ENCODE data around the gene CHN1.

CHN1 gene

DNA sequence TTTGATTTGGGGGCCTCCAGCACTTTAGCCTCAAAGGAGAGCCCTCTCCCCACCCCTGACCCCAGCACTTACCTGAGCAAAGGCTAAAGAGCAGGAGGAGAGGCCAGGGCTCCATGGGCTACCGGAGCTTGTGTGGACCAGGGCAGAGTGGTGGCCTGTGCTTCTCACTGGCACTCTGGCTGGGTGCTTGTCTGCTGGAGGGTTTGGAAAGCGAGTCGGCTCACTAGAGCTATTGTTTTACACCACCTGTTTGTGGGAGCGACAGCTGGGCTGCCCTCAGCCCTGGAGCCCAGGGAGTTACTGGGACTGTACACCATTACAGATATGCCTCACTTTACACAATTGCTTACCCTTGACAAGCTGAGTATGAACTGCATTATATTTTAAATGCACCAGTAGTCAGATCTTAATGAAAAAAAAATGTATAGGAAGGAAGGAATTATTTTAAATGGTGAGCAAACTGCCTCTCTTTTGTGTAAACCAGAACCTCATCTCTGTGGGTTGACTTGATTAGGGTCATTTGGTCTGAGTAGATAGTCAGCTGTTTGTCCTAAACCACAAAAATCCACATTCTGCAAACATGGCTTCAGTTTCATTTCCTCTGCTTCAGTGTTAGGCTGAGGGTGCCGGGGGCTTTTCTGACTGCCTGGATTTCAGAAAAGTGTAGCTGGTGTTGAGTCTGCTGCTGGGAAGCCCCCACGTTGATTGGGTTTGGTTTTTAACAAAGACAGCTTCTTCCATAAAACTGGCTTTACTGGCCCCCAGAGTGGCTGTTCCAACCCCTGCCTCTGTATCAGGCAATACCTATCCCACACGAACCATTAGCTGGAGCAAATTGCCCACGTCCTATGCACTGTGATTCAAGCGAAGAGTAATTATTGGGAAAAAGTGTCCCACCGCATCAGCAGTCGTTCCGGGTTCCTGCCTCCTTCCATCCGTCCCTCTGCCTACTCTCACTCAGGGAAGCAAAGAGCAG is 240.6 kb downstream of the CHN1 start, which contains the start of gene CHRNA1:
Gene CHRNA1, minus strand, starts transcription at position 193 of the 976 bp plus-strand sequence. Its CDS starts 78 bp downstream, at position 115.
- FAIRE-seq, result peak; percentile 36
- DNase-seq (ENCODE audit: insufficient read length), result no peak
- TF ChIP-seq TAF1 (IDR thresholded peaks at IDR 0.05; ENCODE audit: borderline replicate concordance, low read depth, low read length) (no peak), POLR2AphosphoS5 (IDR thresholded peaks at IDR 0.05; ENCODE audit: low read depth, low read length) (no peak), POLR2A (IDR thresholded peaks at IDR 0.05; ENCODE audit: low read depth, low read length) (no peak)

DNA sequence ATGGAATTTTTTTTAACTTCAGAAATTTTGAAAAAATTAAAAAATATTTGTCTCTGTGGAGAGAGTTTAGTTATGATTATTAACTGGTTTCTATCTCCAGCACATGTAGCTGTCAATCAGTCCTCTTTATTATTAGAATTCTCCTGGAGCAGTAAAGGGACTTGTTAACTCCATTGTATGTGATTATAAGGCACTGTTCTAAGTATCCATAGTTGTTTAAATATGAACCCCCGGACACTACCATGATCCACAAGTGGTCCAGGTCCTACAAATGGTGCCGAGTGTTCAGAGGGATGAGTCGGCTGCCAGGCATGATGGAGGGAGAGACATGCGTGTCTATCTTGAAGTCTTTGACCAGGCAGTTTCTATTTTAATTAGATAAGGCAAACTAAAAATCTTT is 241.4 kb downstream of the CHN1 start:
- TF ChIP-seq TAF1 (IDR thresholded peaks at IDR 0.05; ENCODE audit: borderline replicate concordance, low read depth, low read length) (no peak), POLR2AphosphoS5 (IDR thresholded peaks at IDR 0.05; ENCODE audit: low read depth, low read length) (no peak)
- DNase-seq (ENCODE audit: insufficient read length), result no peak
- FAIRE-seq, result no peak

DNA sequence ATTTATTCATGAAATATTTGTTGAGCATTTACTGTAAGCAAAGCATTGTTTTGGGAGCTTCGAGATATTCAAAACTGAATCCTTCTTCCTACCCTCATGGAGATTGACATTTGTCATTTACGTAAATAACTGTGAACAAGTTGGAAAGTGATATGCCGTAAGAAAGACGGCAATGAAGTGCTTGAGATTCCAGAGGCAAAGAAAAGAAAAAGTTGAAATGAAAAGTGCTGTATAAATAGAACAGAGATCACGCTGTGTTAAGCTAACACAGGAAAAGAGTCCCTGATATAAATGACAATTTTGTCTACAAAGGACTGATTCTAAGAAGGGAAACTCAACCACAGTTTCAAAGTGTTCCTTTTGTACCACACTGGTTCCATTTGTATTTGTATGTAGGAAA is 242.7 kb downstream of the CHN1 start:
- no peak for TF ChIP-seq TAF1 (IDR thresholded peaks at IDR 0.05; ENCODE audit: borderline replicate concordance, low read depth, low read length)
- no peak for TF ChIP-seq POLR2AphosphoS5 (IDR thresholded peaks at IDR 0.05; ENCODE audit: low read depth, low read length)
- TF ChIP-seq POLR2A (IDR thresholded peaks at IDR 0.05; ENCODE audit: low read depth, low read length), result no peak
- DNase-seq (ENCODE audit: insufficient read length), result no peak
- no peak for FAIRE-seq

DNA sequence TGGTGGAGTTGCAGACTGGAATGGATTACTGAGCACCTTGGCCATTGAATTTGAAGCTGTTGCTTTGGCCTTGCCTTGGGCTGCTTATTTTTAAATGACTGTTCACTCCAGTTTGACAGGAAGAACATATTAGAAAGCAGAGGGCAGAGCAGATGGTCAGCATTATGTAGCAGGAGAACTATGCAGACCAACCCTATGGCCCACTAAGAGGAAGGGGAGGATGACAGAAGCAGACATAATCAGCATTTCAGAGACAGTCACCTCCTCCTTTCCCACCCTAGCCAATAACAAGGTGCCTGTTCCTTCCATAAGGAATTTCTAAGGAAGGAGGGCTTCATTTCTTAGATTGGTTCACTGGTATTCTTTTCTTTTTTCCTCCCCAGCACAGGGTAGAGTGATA is 243.3 kb downstream of the CHN1 start:
- no peak for FAIRE-seq
- no peak for DNase-seq (ENCODE audit: insufficient read length)
- TF ChIP-seq POLR2AphosphoS5 (IDR thresholded peaks at IDR 0.05; ENCODE audit: low read depth, low read length) (no peak), TAF1 (IDR thresholded peaks at IDR 0.05; ENCODE audit: borderline replicate concordance, low read depth, low read length) (no peak), POLR2A (IDR thresholded peaks at IDR 0.05; ENCODE audit: low read depth, low read length) (no peak)

DNA sequence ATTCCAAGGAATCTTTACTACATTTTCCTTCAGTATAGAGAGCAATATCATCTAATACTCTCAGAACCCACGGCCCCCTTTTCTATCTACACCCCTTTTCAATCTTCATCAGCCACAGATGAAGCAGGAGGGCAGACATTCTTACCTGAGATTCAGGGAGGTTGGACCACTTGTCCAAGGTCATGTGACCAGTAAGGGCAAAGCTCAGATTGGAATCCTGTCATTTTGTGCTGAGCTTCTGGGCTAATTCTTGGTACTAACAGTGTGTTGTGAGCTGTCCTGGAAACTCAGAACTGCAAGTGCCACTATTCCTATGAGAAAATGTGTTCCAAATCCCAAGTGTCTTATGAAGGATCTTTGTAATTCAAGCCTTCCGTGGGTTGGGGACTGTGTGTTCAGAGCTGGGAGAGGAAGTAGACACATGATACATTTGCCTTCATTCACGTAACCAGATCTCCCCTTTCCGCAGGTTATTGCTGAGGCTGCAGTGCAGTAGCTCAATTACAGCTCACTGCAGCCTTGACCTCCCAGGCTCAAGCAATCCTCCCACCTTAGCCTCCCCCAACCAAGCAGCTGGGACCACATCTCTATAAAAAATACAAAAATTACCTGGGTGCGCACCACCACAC is 244.2 kb downstream of the CHN1 start:
- DNase-seq (ENCODE audit: insufficient read length), result no peak
- FAIRE-seq, result no peak
- TF ChIP-seq POLR2A (IDR thresholded peaks at IDR 0.05; ENCODE audit: low read depth, low read length) (no peak), POLR2AphosphoS5 (IDR thresholded peaks at IDR 0.05; ENCODE audit: low read depth, low read length) (no peak), TAF1 (IDR thresholded peaks at IDR 0.05; ENCODE audit: borderline replicate concordance, low read depth, low read length) (no peak)

DNA sequence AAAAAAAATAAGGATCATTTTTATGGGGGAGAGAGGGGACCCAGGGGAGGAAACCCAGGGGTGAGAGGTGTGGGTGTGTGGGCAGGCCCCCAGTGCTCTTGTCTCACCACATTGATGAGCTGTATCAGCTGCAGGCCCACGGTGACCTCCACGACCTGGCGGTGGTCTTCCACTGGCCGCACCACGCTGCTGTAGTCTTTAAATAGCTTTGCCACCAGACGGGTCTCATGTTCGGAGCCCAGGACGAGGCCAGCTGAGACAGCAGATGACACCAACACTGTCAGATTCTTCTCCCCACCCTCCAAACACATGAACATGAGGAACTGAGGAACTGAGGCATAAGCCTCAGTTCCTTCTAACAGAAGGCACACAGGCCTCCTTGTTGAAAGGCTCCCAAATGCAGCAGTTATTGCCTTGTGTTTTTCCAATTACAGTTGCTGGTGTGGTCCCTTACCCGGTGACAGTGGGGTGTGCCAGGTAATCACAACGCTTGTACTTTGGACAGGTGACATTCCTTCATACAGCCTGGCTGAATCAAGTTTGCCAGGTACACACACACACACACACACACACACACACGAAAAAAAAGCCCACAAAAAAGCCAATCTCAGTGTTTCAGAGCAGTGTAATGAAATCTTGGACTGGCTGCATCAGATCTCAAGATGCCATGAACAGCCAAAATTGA is 245.7 kb downstream of the CHN1 start:
- TF ChIP-seq POLR2AphosphoS5 (IDR thresholded peaks at IDR 0.05; ENCODE audit: low read depth, low read length), result no peak
- no peak for TF ChIP-seq TAF1 (IDR thresholded peaks at IDR 0.05; ENCODE audit: borderline replicate concordance, low read depth, low read length)
- no peak for FAIRE-seq
- no peak for DNase-seq (ENCODE audit: insufficient read length)

DNA sequence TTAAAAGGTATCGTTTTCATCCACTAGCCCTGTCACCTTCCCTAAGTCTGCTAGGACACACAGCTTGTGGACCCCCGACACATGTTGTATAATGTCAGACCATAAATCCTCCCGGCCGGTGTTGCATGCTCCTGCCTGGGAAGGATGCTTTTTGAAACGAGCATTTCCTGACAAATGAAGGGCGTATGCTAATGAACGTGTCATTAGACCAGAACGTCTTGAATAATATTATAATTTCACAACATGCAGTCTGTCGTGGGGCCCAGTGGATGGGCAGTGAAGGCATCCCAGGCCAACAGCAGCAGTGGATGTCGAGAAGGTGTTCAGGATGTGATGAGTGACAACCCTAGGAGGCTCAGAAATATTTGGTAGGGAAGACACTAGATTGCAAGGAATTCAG is 248.4 kb downstream of the CHN1 start:
- FAIRE-seq (no peak), DNase-seq (ENCODE audit: insufficient read length) (no peak)
- TF ChIP-seq TAF1 (IDR thresholded peaks at IDR 0.05; ENCODE audit: borderline replicate concordance, low read depth, low read length) (no peak), POLR2A (IDR thresholded peaks at IDR 0.05; ENCODE audit: low read depth, low read length) (no peak), POLR2AphosphoS5 (IDR thresholded peaks at IDR 0.05; ENCODE audit: low read depth, low read length) (no peak)

DNA sequence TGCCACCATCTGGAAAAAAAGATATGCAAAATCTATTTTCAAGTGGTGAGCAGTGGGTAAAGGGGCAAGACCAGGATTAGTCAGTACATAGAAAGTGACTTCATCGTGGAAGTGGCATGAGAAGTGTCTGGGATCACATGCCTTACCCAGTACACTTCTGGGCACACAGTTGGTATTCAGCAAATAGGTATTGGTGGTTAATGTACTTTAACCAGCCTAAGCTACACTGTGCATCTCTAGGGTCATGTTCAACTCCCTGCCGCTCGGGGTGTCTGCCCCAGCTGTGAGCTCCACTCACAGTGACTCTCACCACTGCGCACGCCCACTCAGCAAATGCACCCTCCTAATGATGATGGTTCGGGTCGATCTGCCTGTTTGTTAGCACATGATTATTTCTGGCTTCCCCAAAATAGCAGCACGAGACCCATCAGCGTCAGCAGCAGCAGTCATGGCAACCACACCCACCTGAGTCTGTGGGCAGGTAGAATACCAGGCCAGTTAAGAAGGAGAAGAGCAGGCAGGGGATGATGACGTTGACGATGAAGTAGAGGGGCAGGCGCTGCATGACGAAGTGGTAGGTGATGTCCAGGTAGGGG is 252.0 kb downstream of the CHN1 start:
- TF ChIP-seq POLR2A (IDR thresholded peaks at IDR 0.05; ENCODE audit: low read depth, low read length) (no peak), POLR2AphosphoS5 (IDR thresholded peaks at IDR 0.05; ENCODE audit: low read depth, low read length) (no peak), TAF1 (IDR thresholded peaks at IDR 0.05; ENCODE audit: borderline replicate concordance, low read depth, low read length) (no peak)
- FAIRE-seq (peak; percentile 48), DNase-seq (ENCODE audit: insufficient read length) (no peak)

DNA sequence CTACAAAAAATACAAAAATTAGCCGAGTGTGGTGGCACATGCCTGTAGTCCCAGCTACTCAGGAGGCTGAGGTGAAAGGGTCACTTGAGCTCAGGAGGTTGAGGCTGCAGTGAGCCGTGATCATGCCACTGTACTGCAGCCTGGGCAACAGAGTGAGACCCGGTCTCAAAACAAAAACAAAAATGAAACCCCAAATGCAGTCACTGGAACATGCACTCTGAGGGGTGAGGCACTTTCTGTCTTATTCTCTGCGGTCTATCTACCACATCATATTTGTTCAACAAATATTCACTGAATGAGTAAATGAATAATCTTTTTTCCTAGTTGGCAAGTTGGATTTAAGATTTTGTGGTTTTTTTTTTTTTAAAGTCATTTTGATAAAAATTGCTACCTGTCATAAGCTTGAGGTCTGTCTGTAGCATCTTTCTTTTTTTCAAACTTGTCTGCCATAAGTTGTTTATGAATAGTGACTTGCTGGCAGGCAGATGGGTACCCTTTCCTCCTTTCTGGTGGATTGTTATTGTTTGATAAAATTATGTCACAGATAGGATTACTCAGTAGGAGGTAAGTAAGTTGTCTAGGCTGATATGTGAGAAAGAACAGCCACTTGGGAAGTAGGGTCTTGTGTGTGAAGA is 252.7 kb downstream of the CHN1 start:
- DNase-seq (ENCODE audit: insufficient read length) (no peak), FAIRE-seq (peak; percentile 69)
- TF ChIP-seq POLR2AphosphoS5 (IDR thresholded peaks at IDR 0.05; ENCODE audit: low read depth, low read length), result no peak
- TF ChIP-seq POLR2A (IDR thresholded peaks at IDR 0.05; ENCODE audit: low read depth, low read length), result no peak
- TF ChIP-seq TAF1 (IDR thresholded peaks at IDR 0.05; ENCODE audit: borderline replicate concordance, low read depth, low read length), result no peak

DNA sequence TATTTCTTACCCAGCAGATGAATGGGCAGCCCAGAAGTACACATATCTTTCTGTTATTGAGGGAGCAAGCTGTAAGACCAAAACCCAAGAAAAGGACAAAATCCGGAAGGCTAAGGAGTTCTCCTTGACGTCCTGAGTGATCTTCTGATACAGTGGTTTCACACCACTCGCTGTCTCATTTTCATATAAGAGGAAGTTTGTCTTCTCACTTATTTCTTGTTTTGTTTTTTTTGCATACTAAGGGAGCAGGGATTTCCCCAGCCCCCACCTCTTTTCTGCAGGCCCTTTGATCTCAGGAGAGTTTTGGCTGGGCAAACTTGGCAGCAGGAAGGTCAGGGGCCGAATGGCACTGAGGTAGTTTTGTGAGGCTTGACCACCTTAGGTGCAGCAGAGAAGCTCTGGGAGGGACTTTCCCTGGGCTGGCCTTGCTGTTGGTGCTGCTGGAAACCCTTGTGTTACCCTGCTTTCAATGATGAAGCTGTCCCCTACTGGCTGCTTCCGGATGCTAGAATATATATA is 254.2 kb downstream of the CHN1 start:
- TF ChIP-seq POLR2AphosphoS5 (IDR thresholded peaks at IDR 0.05; ENCODE audit: low read depth, low read length) (no peak), POLR2A (IDR thresholded peaks at IDR 0.05; ENCODE audit: low read depth, low read length) (no peak), TAF1 (IDR thresholded peaks at IDR 0.05; ENCODE audit: borderline replicate concordance, low read depth, low read length) (no peak)
- DNase-seq (ENCODE audit: insufficient read length) (no peak), FAIRE-seq (peak; percentile 56)
